IMR-90 (cell line): ENCODE measurements around the gene DLGAP4. TPM values are rescaled to one million over a fixed set of nuclear protein-coding genes. Genes with fewer than 3 reads are reported as not detected.

ENCODE experiments used
- ATAC-seq: fragments of 200-7000 bp; cut with Tn5 transposase; 2 replicates; pipeline ENCODE4 v1.9.1; 2020; ENCODE audit warnings: low read depth, mild to moderate bottlenecking, moderate library complexity
- BruUV-seq: library from RNA; stranded (reverse); fragments of 400-500 nt; replicated peaks from 2 replicates; lab custom pipeline; 2021; lab: Mats Ljungman, UMichigan
- CTCF ChIA-PET: fragments of 300-600 bp; formaldehyde crosslinking; extraction: SDS; loops from one replicate; lab custom pipeline; 2021; ENCODE audit warnings: antibody characterized with exemption; lab: Yijun Ruan, JAX
- POLR2A ChIA-PET: fragments of 300-600 bp; sonication (Branson Sonifier 250); formaldehyde crosslinking; loops from one replicate; lab custom pipeline; 2022; ENCODE audit warnings: antibody characterized with exemption; ENCODE audit not compliant: unreplicated experiment; lab: Charles Lee
- DNase-seq: peaks from one replicate; pipeline ENCODE4 v3.0.0; 2013
- H2AFZ ChIP-seq: replicated peaks from 2 replicates; pipeline ENCODE3; 2013; ENCODE audit warnings: low read length, mild to moderate bottlenecking; ENCODE audit not compliant: poor library complexity
- H2AK5ac ChIP-seq: 2 replicates; pipeline ENCODE4 v1.6.1; 2013; ENCODE audit warnings: low read depth, low read length, inconsistent platforms
- H2AK9ac ChIP-seq: replicated peaks from 2 replicates; pipeline ENCODE3; 2013; ENCODE audit warnings: mild to moderate bottlenecking, low read depth, low read length, moderate library complexity; ENCODE audit not compliant: poor library complexity
- H2BK120ac ChIP-seq: 2 replicates; pipeline ENCODE4 v1.6.1; 2013; ENCODE audit warnings: low read depth, low read length, inconsistent platforms
- H2BK15ac ChIP-seq: 3 replicates; pipeline ENCODE4 v1.6.1; 2013; ENCODE audit warnings: low read depth, low read length, inconsistent platforms
- H2BK20ac ChIP-seq: 2 replicates; pipeline ENCODE4 v1.6.1; 2013; ENCODE audit warnings: low read depth, mild to moderate bottlenecking, inconsistent platforms, low read length, moderate library complexity
- H2BK5ac ChIP-seq: 2 replicates; pipeline ENCODE4 v1.6.1; 2013; ENCODE audit warnings: mild to moderate bottlenecking, low read depth, low read length, inconsistent platforms; ENCODE audit not compliant: poor library complexity, severe bottlenecking
- H3K14ac ChIP-seq: replicated peaks from 2 replicates; pipeline ENCODE4 v1.6.1; 2013; ENCODE audit warnings: low read depth, low read length, inconsistent platforms
- H3K18ac ChIP-seq: 2 replicates; pipeline ENCODE4 v1.6.1; 2013; ENCODE audit warnings: low read depth, low read length, control low read depth
- H3K23ac ChIP-seq: 2 replicates; pipeline ENCODE4 v1.6.1; 2013; ENCODE audit warnings: low read depth, low read length, inconsistent platforms
- H3K27ac ChIP-seq: 2 replicates; pipeline ENCODE4 v1.5.1; 2013; ENCODE audit warnings: mild to moderate bottlenecking, control low read depth, low read length; ENCODE audit not compliant: insufficient read depth
- H3K27me3 ChIP-seq: 2 replicates; pipeline ENCODE4 v1.6.1; 2013; ENCODE audit warnings: low read length; ENCODE audit not compliant: control insufficient read depth, insufficient read depth
- H3K36me3 ChIP-seq: 2 replicates; pipeline ENCODE4 v1.6.1; 2013; ENCODE audit warnings: low read length, mixed read lengths; ENCODE audit not compliant: control insufficient read depth, insufficient read depth
- H3K4ac ChIP-seq: 2 replicates; pipeline ENCODE4 v1.6.1; 2013; ENCODE audit warnings: low read depth, low read length, inconsistent platforms
- H3K4me1 ChIP-seq: 2 replicates; pipeline ENCODE4 v1.6.1; 2013; ENCODE audit warnings: low read length, mixed read lengths; ENCODE audit not compliant: control insufficient read depth, insufficient read depth
- H3K4me2 ChIP-seq: 2 replicates; pipeline ENCODE4 v1.6.1; 2013; ENCODE audit warnings: low read depth, mild to moderate bottlenecking, control low read depth, low read length, moderate library complexity
- H3K4me3 ChIP-seq: 2 replicates; pipeline ENCODE4 v1.5.1; 2013; ENCODE audit warnings: low read depth, mild to moderate bottlenecking, control low read depth, low read length, moderate library complexity; ENCODE audit not compliant: insufficient read depth
- H3K56ac ChIP-seq: 2 replicates; pipeline ENCODE4 v1.6.1; 2013; ENCODE audit warnings: low read length, inconsistent platforms; ENCODE audit not compliant: insufficient read depth; ENCODE audit errors: extremely low read depth
- H3K79me1 ChIP-seq, 2 experiments: 2 replicates each; pipeline ENCODE4 v1.6.1; 2013; ENCODE audit warnings: low read length in 2 of 2, inconsistent platforms in 1 of 2, low read depth in 1 of 2
- H3K9ac ChIP-seq: 2 replicates; pipeline ENCODE4 v1.6.1; 2013; ENCODE audit warnings: low read depth, low read length, control low read depth
- H3K9me1 ChIP-seq: 2 replicates; pipeline ENCODE4 v1.6.1; 2013; ENCODE audit warnings: low read length, inconsistent platforms; ENCODE audit not compliant: insufficient read depth
- H3K9me3 ChIP-seq: 2 replicates; pipeline ENCODE4 v1.6.1; 2013; ENCODE audit warnings: low read length; ENCODE audit not compliant: control insufficient read depth, insufficient read depth
- H4K20me1 ChIP-seq: 2 replicates; pipeline ENCODE4 v1.6.1; 2013; ENCODE audit warnings: low read length, inconsistent platforms; ENCODE audit not compliant: insufficient read depth
- H4K5ac ChIP-seq: 2 replicates; pipeline ENCODE4 v1.6.1; 2013; ENCODE audit warnings: mild to moderate bottlenecking, low read depth, low read length, control low read depth
- H4K8ac ChIP-seq, 2 experiments: 2 replicates each; pipeline ENCODE4 v1.6.1; 2013; ENCODE audit warnings: low read depth in 2 of 2, low read length in 2 of 2, control low read depth in 1 of 2, inconsistent platforms in 1 of 2
- H4K91ac ChIP-seq: 2 replicates; pipeline ENCODE4 v1.6.1; 2013; ENCODE audit warnings: low read depth, low read length, inconsistent platforms; ENCODE audit not compliant: insufficient read depth
- BHLHE40 ChIP-seq: fragments of 150-350 bp; IDR thresholded peaks from 2 replicates; pipeline ENCODE4 v1.6.1; 2016; ENCODE audit warnings: mild to moderate bottlenecking, low read depth, low read length
- CEBPB ChIP-seq: IDR thresholded peaks from 2 replicates; pipeline ENCODE4 v1.6.1; 2012; ENCODE audit warnings: low read depth, low read length, improper control_type of control experiment
- CHD1 ChIP-seq: IDR thresholded peaks from 2 replicates; pipeline ENCODE4 v1.6.1; 2012; ENCODE audit warnings: low read depth, low read length, improper control_type of control experiment
- CTCF ChIP-seq: conservative IDR thresholded peaks from 2 replicates; pipeline ENCODE4 v1.5.1; 2012; ENCODE audit warnings: mild to moderate bottlenecking, low read depth, low read length, improper control_type of control experiment
- ELK1 ChIP-seq: fragments of 150-350 bp; IDR thresholded peaks from 2 replicates; pipeline ENCODE4 v1.6.1; 2016; ENCODE audit warnings: low read depth, mild to moderate bottlenecking, low read length, moderate library complexity, borderline replicate concordance
- FOS ChIP-seq: fragments of 150-350 bp; IDR thresholded peaks from 2 replicates; pipeline ENCODE4 v1.6.1; 2016; ENCODE audit warnings: low read depth, low read length
- MAFK ChIP-seq: IDR thresholded peaks from 2 replicates; pipeline ENCODE4 v1.6.1; 2012; ENCODE audit warnings: low read depth, low read length, improper control_type of control experiment
- MAZ ChIP-seq: IDR thresholded peaks from 2 replicates; pipeline ENCODE4 v1.6.1; 2012; ENCODE audit warnings: low read depth, mild to moderate bottlenecking, low read length, improper control_type of control experiment, moderate library complexity, borderline replicate concordance
- MXI1 ChIP-seq: IDR thresholded peaks from 2 replicates; pipeline ENCODE4 v1.6.1; 2012; ENCODE audit warnings: low read depth, mild to moderate bottlenecking, low read length, moderate library complexity, borderline replicate concordance
- NFE2L2 ChIP-seq: fragments of 150-350 bp; IDR thresholded peaks from 2 replicates; pipeline ENCODE4 v1.6.1; 2016; ENCODE audit warnings: low read depth, mild to moderate bottlenecking, low read length
- POLR2A ChIP-seq: IDR thresholded peaks from 2 replicates; pipeline ENCODE4 v1.6.1; 2012; ENCODE audit warnings: mild to moderate bottlenecking, low read depth, low read length
- RAD21 ChIP-seq: IDR thresholded peaks from 2 replicates; pipeline ENCODE4 v1.6.1; 2012; ENCODE audit warnings: low read length, improper control_type of control experiment
- RCOR1 ChIP-seq: IDR thresholded peaks from 2 replicates; pipeline ENCODE4 v1.6.1; 2012; ENCODE audit warnings: mild to moderate bottlenecking, low read length, improper control_type of control experiment; ENCODE audit not compliant: insufficient replicate concordance
- RFX5 ChIP-seq: IDR thresholded peaks from 2 replicates; pipeline ENCODE4 v1.8.0; 2012; ENCODE audit warnings: low read depth, mild to moderate bottlenecking, low read length, moderate library complexity
- SMC3 ChIP-seq: fragments of 150-350 bp; IDR thresholded peaks from 2 replicates; pipeline ENCODE4 v1.6.1; 2016; ENCODE audit warnings: low read depth, mild to moderate bottlenecking, antibody characterized with exemption, low read length, moderate library complexity
- USF2 ChIP-seq: fragments of 150-350 bp; IDR thresholded peaks from 2 replicates; pipeline ENCODE4 v1.6.1; 2017; ENCODE audit warnings: mild to moderate bottlenecking, antibody characterized with exemption, low read length, low read depth
- WGBS, 2 experiments: methylation state at CpG; one replicate each; pipeline versions ENCODE4 v1.1.5 to v1.1.7; 2013; ENCODE audit warnings: missing lambda C conversion rate in 2 of 2; ENCODE audit not compliant: insufficient read length in 1 of 2; ENCODE audit errors: extremely low coverage in 2 of 2; 5-methylcytosine and 5-hydroxymethylcytosine counted together
- dilution Hi-C: fragments of 300-500 bp; cut with HindIII; formaldehyde crosslinking; loops from one replicate; pipeline ENCODE4 v1.14.3; 2018; ENCODE audit warnings: low sequenced_read_pairs; ENCODE audit not compliant: unreplicated experiment
- in situ Hi-C: fragments of 300-500 bp; cut with MboI; formaldehyde crosslinking; loops from 3 replicates; pipeline ENCODE4 v1.14.3; 2019; ENCODE audit warnings: low sequenced_read_pairs, inconsistent platforms, mixed read lengths
- intact Hi-C: fragments of 100-400 bp; cut with micrococcal nuclease; formaldehyde crosslinking; loops from 2 replicates; pipeline ENCODE4 v1.10.0; 2022
- polyA plus RNA-seq, 3 experiments: library from polyadenylated mRNA; depleted of rRNA; stranded (reverse); fragments of >200 nt; gene quantifications; 2 replicates each; pipeline ENCODE4 v1.2.3, GENCODE V29; 2012; ENCODE audit warnings: low replicate concordance in 1 of 3
- total RNA-seq: library from RNA; depleted of rRNA; stranded (reverse); fragments of >200 nt; gene quantifications from 2 replicates; pipeline ENCODE4 v1.2.3, GENCODE V29; 2012

The DLGAP4 gene
- total and polyA plus RNA-seq, 2 of the 4 experiments (the other 2 are of a cell fraction), result 32.3 to 73.2 TPM

- Histone ChIP-seq H3K9me3 (no peaks in the 10 kb centered on the region), H3K56ac (no peak overlapping the region), H2BK20ac (no peak overlapping the region), H3K4me2 (no peak overlapping the region), H4K5ac (no peak overlapping the region), H4K8ac (no peak overlapping the region), H2BK5ac (no peak overlapping the region), H4K91ac (no peak overlapping the region), H3K9me1 (no peaks in the 10 kb centered on the region), H3K27ac (no peak overlapping the region), H3K4me1 (no peaks in the 10 kb centered on the region), H4K20me1 (no peaks in the 10 kb centered on the region), H2BK120ac (no peak overlapping the region), H3K36me3 (no peaks in the 10 kb centered on the region), H3K79me1 (no peaks in the 10 kb centered on the region), H2AK5ac (no peak overlapping the region), H3K27me3 (peaks cover 62% of the 10 kb centered on the region), H2BK15ac (no peak overlapping the region), H3K14ac (no peak overlapping the region), H3K23ac (no peak overlapping the region), H3K4ac (no peak overlapping the region), H3K18ac (no peak overlapping the region), H3K9ac (no peak overlapping the region), H2AK9ac (no peak overlapping the region), H2AFZ (no peak overlapping the region), H3K4me3 (no peak overlapping the region)
- ChIA-PET POLR2A (no interaction called here), CTCF (no interaction called here)
- WGBS, 2 experiments, result 65% methylated on average over 2 of the region's 5 CpGs; no CpG with 5 or more reads in 1 of the 2 experiments
- DNase-seq (no peak), ATAC-seq (no peak)
- in situ Hi-C loops, result no loop called here
- BruUV-seq, result no TSS peak
- intact Hi-C loops, result no loop called here
- dilution Hi-C loops, result no loop called here
- no peak for TF ChIP-seq CEBPB
- TF ChIP-seq CTCF, result no peak
- TF ChIP-seq NFE2L2, result no peak
- TF ChIP-seq SMC3, result no peak
- no peak for TF ChIP-seq FOS
- TF ChIP-seq CHD1, result no peak
- TF ChIP-seq POLR2A, result no peak
- no peak for TF ChIP-seq MXI1
- TF ChIP-seq ELK1, result no peak
- TF ChIP-seq BHLHE40, result no peak
- TF ChIP-seq MAZ, result no peak
- TF ChIP-seq RFX5, result no peak
- no peak for TF ChIP-seq USF2
- TF ChIP-seq RAD21, result no peak
- no peak for TF ChIP-seq MAFK
- TF ChIP-seq RCOR1, result no peak
Observed at GRCh38 chr20:36333841-36334240, 27.7 kb downstream of the DLGAP4 start.
